Smooth muscle cell (in vitro differentiated cells): ENCODE data around the gene ZMYND10. TPM values are rescaled to one million over a fixed set of nuclear protein-coding genes. Genes with fewer than 3 reads are reported as not detected.

Experiments
- DNase-seq: peaks from one replicate; lab custom pipeline; 2025; ENCODE audit not compliant: unreplicated experiment; lab: John Stamatoyannopoulos, UW
- H2AFZ ChIP-seq: fragments of 200-600 bp; sonication (generic); 2 replicates; pipeline ENCODE4 v1.6.0; 2016; ENCODE audit warnings: antibody characterized with exemption, low read depth, mild to moderate bottlenecking
- H3F3A ChIP-seq: fragments of 200-600 bp; sonication (generic); 2 replicates; pipeline ENCODE4 v1.6.0; 2017; ENCODE audit warnings: antibody characterized with exemption, low read depth
- H3K27ac ChIP-seq: fragments of 200-600 bp; sonication (generic); 2 replicates; pipeline ENCODE4 v1.5.1; 2016; ENCODE audit warnings: low read depth, mild to moderate bottlenecking
- H3K27me3 ChIP-seq: fragments of 200-600 bp; sonication (generic); 2 replicates; pipeline ENCODE4 v1.6.1; 2016; ENCODE audit warnings: low read depth, mild to moderate bottlenecking
- H3K36me3 ChIP-seq: fragments of 200-600 bp; sonication (generic); 2 replicates; pipeline ENCODE4 v1.5.1; 2016; ENCODE audit warnings: low read depth
- H3K4me1 ChIP-seq: fragments of 200-600 bp; sonication (generic); 2 replicates; pipeline ENCODE4 v1.5.1; 2016; ENCODE audit warnings: low read depth
- H3K4me2 ChIP-seq: fragments of 200-600 bp; sonication (generic); 2 replicates; pipeline ENCODE4 v1.6.0; 2016; ENCODE audit warnings: mild to moderate bottlenecking
- H3K4me3 ChIP-seq: fragments of 200-600 bp; sonication (generic); 2 replicates; pipeline ENCODE4 v1.5.1; 2016; ENCODE audit warnings: mild to moderate bottlenecking
- H3K79me2 ChIP-seq: fragments of 200-600 bp; sonication (generic); 2 replicates; pipeline ENCODE4 v1.6.0; 2016; ENCODE audit warnings: low read depth, mild to moderate bottlenecking
- H3K9ac ChIP-seq: fragments of 200-600 bp; sonication (generic); 2 replicates; pipeline ENCODE4 v1.6.0; 2016; ENCODE audit warnings: low read depth
- H3K9me3 ChIP-seq: fragments of 200-600 bp; sonication (generic); replicated peaks from 2 replicates; pipeline ENCODE4 v1.5.1; 2016; ENCODE audit warnings: low read depth
- H4K20me1 ChIP-seq: fragments of 200-600 bp; sonication (generic); 2 replicates; pipeline ENCODE4 v1.6.0; 2016; ENCODE audit warnings: low read depth
- CTCF ChIP-seq: fragments of 200-600 bp; sonication (generic); IDR thresholded peaks from 2 replicates; pipeline ENCODE4 v1.5.1; 2017; ENCODE audit warnings: borderline replicate concordance, mild to moderate bottlenecking, antibody characterized with exemption; ENCODE audit not compliant: insufficient read depth, poor library complexity, severe bottlenecking
- WGBS: methylation state at CpG from one replicate; pipeline ENCODE4 v1.1.7; 2016; ENCODE audit warnings: low lambda C conversion rate; 5-methylcytosine and 5-hydroxymethylcytosine counted together
- polyA plus RNA-seq: library from polyadenylated mRNA; unstranded; fragments of >200 nt; fragmentation: Nextera tagmentation; extraction: Ambion mirVana; gene quantifications from 2 replicates; pipeline ENCODE4 v1.2.1, GENCODE V29; 2016
- total RNA-seq: library from RNA; depleted of rRNA; stranded (reverse); fragments of >200 nt; gene quantifications from 2 replicates; pipeline ENCODE4 v1.2.3, GENCODE V29; 2014

ZMYND10 gene
- total and polyA plus RNA-seq, 2 experiments from 2014 or later: 0.27 to 1.7 TPM

DNA sequence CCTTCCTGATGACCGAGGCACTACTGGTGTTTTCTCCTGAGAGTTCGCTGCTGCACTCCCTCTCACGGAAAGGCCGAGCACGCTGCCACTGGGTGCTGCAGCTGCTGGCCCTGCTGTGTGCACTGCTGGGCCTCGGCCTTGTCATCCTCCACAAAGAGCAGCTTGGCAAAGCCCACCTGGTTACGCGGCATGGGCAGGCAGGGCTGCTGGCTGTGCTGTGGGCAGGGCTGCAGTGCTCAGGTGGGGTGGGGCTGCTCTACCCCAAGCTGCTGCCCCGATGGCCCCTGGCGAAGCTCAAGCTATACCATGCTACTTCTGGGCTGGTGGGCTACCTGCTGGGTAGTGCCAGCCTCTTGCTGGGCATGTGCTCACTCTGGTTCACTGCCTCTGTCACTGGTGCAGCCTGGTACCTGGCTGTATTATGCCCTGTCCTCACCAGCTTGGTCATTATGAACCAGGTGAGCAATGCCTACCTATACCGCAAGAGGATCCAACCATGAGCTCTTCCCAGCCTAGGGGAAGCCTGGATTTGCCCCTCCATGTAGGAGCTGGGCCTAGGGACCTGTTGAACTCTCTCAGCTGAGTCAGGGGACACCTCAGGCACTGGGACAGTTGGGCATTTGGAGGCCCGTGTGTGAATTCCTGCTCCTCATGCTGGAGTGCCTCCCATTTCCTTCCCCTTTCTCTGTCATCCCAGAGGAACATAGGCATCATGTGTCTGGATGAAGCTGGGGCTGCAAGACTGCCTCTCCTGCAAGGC, 7.9 kb upstream of the ZMYND10 start:
- Histone ChIP-seq H3K36me3 (no peaks in the 10 kb centered on the region), H4K20me1 (peaks cover 37% of the 10 kb centered on the region), H3K9ac (no peak overlapping the region), H3K79me2 (peaks cover 53% of the 10 kb centered on the region), H3K27me3 (no peaks in the 10 kb centered on the region), H3K4me2 (no peak overlapping the region), H3K9me3 (no peaks in the 10 kb centered on the region), H3F3A (no peaks in the 10 kb centered on the region), H3K27ac (no peak overlapping the region), H3K4me1 (peaks cover 36% of the 10 kb centered on the region), H2AFZ (no peak overlapping the region), H3K4me3 (no peak overlapping the region)
- no peak for TF ChIP-seq CTCF
- 97% methylated on average over 12 of the region's 12 CpGs for WGBS
- DNase-seq: no peak

DNA sequence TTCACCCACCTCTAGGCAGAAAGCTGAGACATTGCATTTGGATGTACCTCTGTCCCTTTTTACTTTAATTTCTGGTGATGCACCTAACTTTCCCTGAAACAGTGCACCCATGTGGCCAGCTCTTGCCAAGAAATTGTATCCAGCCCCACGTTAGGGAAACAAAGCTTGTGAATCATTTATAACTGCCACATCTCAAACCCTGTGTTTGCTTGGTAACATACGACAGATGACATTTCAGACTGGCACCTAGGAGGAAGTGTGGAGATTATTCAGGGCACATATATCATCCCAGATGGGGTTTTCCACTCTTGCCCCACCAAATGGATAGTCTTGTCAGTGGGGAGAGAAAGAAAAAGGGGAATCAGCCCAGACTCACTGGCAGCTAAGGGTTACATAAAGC, 7.2 kb upstream of the ZMYND10 start:
- Histone ChIP-seq H3K4me2 (no peak overlapping the region), H3K9me3 (no peaks in the 10 kb centered on the region), H3K36me3 (no peaks in the 10 kb centered on the region), H2AFZ (no peak overlapping the region), H3K9ac (no peak overlapping the region), H3K79me2 (peaks cover 47% of the 10 kb centered on the region), H3K4me3 (no peak overlapping the region), H3K4me1 (peaks cover 29% of the 10 kb centered on the region), H3K27me3 (no peaks in the 10 kb centered on the region), H3F3A (no peaks in the 10 kb centered on the region), H3K27ac (no peak overlapping the region), H4K20me1 (peaks cover 30% of the 10 kb centered on the region)
- TF ChIP-seq CTCF: peak; percentile 3
- WGBS: 59% methylated on average over 2 of the region's 2 CpGs
- DNase-seq: no peak

DNA sequence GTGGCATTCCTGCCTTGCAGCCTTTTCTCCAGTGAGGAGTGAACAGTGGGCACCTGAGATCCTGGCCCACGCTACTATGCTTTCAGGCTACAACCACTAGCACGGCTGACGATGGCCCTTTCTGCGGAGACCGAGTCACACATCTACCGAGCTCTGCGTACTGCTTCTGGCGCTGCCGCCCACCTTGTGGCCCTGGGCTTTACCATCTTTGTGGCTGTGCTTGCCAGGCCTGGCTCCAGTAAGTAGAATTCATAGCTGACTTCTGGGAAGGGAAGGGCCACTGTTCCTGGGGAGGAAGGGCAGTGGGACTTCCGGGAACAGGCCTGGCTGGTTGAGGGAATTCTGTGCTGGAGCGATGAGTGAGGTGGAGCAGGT, 5.8 kb upstream of the ZMYND10 start:
- Histone ChIP-seq H3K4me2 (peak overlapping the region; percentile 94), H3K79me2 (peaks cover 32% of the 10 kb centered on the region), H3K36me3 (no peaks in the 10 kb centered on the region), H2AFZ (peak overlapping the region; percentile 71), H3K27me3 (no peaks in the 10 kb centered on the region), H3K9me3 (no peaks in the 10 kb centered on the region), H3K27ac (no peak overlapping the region), H3K4me3 (peak overlapping the region; percentile 81), H3K9ac (peak overlapping the region; percentile 70), H4K20me1 (peaks cover 15% of the 10 kb centered on the region), H3F3A (peaks cover 2% of the 10 kb centered on the region), H3K4me1 (peaks cover 15% of the 10 kb centered on the region)
- 68% methylated on average over 11 of the region's 11 CpGs for WGBS
- no peak for TF ChIP-seq CTCF
- DNase-seq: no peak
